Brain microvascular endothelial cell (primary cell): ENCODE results near the gene CD1D.

Experiments used
- DNase-seq: peaks from one replicate; pipeline ENCODE4 v3.0.0-alpha.2; 2020
- H3K27ac ChIP-seq: fragments of 250-450 bp; sonication (Bioruptor Pico); 2 replicates; pipeline ENCODE4 v1.5.1; 2020; ENCODE audit warnings: mild to moderate bottlenecking, moderate library complexity
- H3K27me3 ChIP-seq: fragments of 250-450 bp; sonication (Bioruptor Pico); replicated peaks from 2 replicates; pipeline ENCODE4 v1.5.1; 2020; ENCODE audit warnings: mild to moderate bottlenecking
- H3K36me3 ChIP-seq: fragments of 250-450 bp; sonication (Bioruptor Pico); replicated peaks from 2 replicates; pipeline ENCODE4 v1.5.1; 2020; ENCODE audit warnings: mild to moderate bottlenecking
- H3K4me3 ChIP-seq: 2 replicates; pipeline ENCODE4 v1.5.1; 2011; ENCODE audit warnings: low read depth, mild to moderate bottlenecking, control low read depth, low read length, moderate library complexity
- in situ Hi-C: cut with HindIII; loops from 2 replicates; pipeline ENCODE4 v1.10.0; 2017; ENCODE audit warnings: low sequenced_read_pairs, low pct_ligation_motif_present
- TF ChIP-seq, protein P1 (sequence below): IDR thresholded peaks from 2 replicates; pipeline ENCODE4 v1.5.1; 2011; ENCODE audit warnings: low read depth, mild to moderate bottlenecking, moderate library complexity, low read length, control low read depth, inconsistent platforms; ENCODE audit errors: missing control alignments

CD1D gene

DNA sequence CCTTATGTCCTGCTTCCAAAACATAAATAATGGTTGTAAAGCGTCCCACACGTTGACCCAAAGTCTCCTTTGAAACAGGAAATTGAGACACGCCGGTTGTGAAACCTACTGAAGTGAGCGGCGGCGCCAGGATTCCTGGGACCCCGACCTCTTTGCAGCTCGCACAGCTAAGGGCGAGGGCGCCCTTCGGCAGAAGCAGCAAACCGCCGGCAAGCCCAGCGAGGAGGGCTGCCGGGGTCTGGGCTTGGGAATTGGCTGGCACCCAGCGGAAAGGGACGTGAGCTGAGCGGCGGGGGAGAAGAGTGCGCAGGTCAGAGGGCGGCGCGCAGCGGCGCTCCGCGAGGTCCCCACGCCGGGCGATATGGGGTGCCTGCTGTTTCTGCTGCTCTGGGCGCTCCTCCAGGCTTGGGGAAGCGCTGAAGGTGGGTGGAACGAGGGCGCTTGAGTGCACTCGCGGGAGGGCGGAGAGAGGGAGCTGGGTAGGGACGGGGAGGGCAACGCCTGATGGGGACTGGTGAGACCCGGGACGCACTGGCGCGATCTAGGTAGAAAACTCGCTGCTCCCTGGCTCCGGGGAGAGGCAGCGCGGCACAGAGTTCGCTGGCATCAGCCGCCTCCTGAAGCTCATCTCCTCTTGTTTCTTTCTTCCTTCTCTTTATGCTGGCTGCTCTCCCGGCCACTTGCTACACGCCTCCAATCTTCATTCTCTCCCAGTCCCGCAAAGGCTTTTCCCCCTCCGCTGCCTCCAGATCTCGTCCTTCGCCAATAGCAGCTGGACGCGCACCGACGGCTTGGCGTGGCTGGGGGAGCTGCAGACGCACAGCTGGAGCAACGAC, at the start of gene CD1D:
Gene CD1D (plus strand): TSS at position 155 of the 836 bp plus-strand sequence. CDS start 207 bp downstream, at position 362.
- in situ Hi-C loops, result no loop called here
- TF ChIP-seq, protein P1, sequence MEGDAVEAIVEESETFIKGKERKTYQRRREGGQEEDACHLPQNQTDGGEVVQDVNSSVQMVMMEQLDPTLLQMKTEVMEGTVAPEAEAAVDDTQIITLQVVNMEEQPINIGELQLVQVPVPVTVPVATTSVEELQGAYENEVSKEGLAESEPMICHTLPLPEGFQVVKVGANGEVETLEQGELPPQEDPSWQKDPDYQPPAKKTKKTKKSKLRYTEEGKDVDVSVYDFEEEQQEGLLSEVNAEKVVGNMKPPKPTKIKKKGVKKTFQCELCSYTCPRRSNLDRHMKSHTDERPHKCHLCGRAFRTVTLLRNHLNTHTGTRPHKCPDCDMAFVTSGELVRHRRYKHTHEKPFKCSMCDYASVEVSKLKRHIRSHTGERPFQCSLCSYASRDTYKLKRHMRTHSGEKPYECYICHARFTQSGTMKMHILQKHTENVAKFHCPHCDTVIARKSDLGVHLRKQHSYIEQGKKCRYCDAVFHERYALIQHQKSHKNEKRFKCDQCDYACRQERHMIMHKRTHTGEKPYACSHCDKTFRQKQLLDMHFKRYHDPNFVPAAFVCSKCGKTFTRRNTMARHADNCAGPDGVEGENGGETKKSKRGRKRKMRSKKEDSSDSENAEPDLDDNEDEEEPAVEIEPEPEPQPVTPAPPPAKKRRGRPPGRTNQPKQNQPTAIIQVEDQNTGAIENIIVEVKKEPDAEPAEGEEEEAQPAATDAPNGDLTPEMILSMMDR, result no peak
- H3K4me3 ChIP-seq, result peak within 1 kb of the TSS; percentile 47
- DNase-seq, result no peak
- peaks cover 10% of the 10 kb centered on the region for H3K27me3 ChIP-seq
- no peak within 1 kb of the TSS for H3K27ac ChIP-seq
- H3K36me3 ChIP-seq, result no peaks in the 10 kb centered on the region

DNA sequence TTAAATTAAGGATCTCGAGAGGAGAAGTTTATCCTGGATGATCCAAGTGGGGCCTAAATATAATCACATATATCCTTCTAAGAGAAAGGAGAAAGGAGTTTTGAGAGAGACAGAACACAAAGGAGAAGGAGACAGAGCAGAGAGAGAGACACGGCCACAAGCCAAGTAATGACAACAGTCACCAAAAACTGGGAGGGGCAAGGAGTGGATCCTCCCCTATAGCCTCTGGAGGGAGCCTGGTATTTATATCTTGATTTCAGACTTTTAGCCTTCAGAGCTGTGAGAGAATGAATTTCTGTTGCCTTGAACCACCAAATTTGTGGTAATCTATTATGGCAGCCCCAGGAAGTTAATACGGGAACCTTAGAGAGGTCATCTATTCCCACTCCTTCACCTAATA, 49.5 kb upstream of the CD1D start:
- TF ChIP-seq, protein P1, result no peak
- DNase-seq, result no peak
- in situ Hi-C loops, result no loop called here
- Histone ChIP-seq H3K27me3 (no peaks in the 10 kb centered on the region), H3K36me3 (no peaks in the 10 kb centered on the region), H3K4me3 (no peak overlapping the region), H3K27ac (no peak overlapping the region)

DNA sequence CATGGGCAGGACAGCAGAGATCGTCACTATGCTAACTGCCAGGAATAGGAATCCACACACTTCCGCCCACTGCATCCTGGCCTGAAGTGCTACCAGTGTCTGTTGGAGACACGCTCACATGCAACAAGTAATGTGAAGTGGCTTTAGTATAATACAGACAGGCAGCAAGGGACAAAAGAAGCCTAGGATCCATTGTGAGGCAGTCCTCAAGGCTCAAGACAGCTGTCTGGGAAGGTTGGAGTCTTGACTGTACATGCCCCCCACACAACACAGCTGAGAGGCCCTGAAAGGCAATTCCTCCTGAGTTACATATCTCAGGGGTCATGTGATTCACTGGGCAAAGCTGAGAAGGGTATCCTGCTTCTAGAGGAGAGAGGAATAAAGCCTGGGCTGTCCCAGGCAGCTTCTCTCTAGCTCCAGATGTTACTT, 39.9 kb upstream of the CD1D start:
- Histone ChIP-seq H3K27me3 (no peaks in the 10 kb centered on the region), H3K36me3 (no peaks in the 10 kb centered on the region), H3K4me3 (no peak overlapping the region), H3K27ac (no peak overlapping the region)
- TF ChIP-seq, protein P1, result no peak
- DNase-seq, result no peak
- in situ Hi-C loops, result no loop called here

DNA sequence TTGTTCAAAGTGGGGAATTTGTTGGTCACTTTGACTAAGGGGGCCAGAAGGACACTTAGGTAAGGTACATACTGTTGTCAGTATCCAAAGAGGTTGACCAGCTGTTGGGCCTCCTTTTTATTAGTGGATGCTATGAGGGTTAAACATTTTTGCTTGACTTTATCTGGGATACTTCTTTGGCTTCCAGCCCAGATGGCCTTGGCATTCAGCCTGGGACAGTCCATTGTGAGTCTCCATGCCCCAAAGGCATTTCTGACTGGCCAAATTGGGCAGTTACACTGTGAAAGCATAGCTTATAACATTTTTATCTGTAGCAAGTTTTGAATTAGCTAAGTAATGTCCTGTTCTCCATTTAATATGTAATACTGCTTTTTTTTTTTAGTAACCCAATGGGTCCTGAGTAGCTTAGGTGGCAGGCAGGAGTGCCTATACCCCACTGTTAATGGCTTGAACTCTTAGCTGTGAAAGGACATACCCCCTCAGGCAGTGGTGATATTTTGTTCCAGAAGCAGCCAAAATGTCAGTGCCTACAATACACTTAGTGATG, 35.4 kb upstream of the CD1D start:
- TF ChIP-seq, protein P1, result no peak
- no peak overlapping the region for H3K27ac ChIP-seq
- no peaks in the 10 kb centered on the region for H3K36me3 ChIP-seq
- H3K27me3 ChIP-seq, result no peaks in the 10 kb centered on the region
- in situ Hi-C loops, result no loop called here
- peak; percentile 25 for DNase-seq
- H3K4me3 ChIP-seq, result no peak overlapping the region

DNA sequence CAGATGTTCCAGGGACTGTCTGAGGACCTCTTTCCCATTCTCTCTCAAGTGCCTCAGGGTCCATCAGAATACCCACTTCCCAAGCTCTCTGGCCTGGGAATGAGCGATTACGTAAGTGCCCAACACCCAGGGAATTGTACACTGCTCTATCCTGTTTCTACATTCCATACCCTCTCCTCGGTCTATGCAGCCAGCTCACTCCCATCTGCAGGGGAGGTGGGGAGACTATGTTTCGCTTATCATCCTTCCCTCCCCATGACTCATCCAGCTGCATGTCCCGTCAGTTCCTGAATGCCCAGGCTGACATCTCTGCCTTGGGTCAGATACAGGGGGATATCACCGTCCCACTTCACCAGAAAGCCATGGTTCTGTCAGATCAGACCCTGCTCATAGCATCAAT, 34.5 kb upstream of the CD1D start:
- in situ Hi-C loops, result no loop called here

More for the DNA sequence above, 34.5 kb upstream of the CD1D start:
- Histone ChIP-seq H3K27me3 (no peaks in the 10 kb centered on the region), H3K36me3 (no peaks in the 10 kb centered on the region), H3K4me3 (no peak overlapping the region), H3K27ac (no peak overlapping the region)
- TF ChIP-seq, protein P1, result no peak
- DNase-seq, result peak; percentile 55
